ENCODE data around the gene TMEM132A. TPM values are rescaled to one million over a fixed set of nuclear protein-coding genes. Genes with fewer than 3 reads are reported as not detected.

TMEM132A gene
- total RNA-seq (ENCODE audit: low replicate concordance), result 34.0 and 77.2 TPM in 2 replicates

DNA sequence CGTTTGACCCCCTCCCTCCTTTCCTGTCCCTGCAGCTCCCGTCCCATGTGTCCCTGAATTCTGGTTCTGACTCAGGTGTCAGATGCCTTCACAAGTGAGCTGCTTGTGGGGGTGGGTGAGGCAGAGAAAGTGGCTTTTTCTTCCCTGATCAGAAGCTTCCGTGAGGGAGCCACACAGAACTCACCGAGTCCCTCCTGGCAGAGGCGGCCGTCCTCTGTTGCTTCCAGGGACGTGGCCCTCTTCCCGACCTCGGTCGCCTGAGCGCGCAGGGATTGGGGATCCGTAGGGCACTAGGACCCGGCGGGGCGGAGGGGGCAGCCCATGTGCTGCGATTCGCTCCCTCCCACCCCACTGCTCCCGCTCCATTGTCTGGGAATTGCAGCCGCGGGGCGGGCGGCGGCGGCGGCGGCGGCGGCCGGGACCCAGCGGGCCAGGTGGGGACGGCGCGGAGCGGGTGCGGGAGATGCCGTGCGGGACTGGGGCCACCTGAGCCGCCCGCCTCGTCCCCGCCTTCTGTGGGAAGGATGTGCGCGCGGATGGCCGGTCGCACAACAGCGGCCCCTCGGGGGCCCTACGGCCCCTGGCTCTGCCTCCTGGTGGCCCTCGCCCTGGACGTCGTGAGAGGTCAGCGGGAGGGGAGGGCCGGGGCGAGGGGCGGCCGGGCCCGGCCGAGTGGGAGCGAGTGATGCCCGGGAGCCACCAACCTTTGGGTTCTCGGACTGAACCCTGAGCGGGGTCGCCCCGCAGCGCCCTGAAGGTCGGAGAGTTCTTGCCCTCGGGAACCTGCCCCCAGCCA is at the start of gene TMEM132A:
TMEM132A (plus strand) TSS at position 351 of the 796 bp plus-strand sequence; CDS start at position 525, 174 bp downstream.
- no peak within 1 kb of the TSS for H3K27ac ChIP-seq
- H3K4me1 ChIP-seq, result peaks cover 6% of the 10 kb centered on the region
- peaks cover 17% of the 10 kb centered on the region for H3K79me2 ChIP-seq (ENCODE audit: low read depth)
- H3K4me1 Mint-ChIP-seq, result peaks cover 32% of the 10 kb centered on the region
- no peaks in the 10 kb centered on the region for H3K9me3 ChIP-seq (ENCODE audit: low read depth)
- peak within 1 kb of the TSS; percentile 93 for H3K4me2 ChIP-seq
- H3K4me3 Mint-ChIP-seq, result peak within 1 kb of the TSS; percentile 97
- DNase-seq (ENCODE audit: low spot score), result peak; percentile 93
- H2AFZ ChIP-seq (replicated peaks), result peak within 1 kb of the TSS; percentile 80
- no peaks in the 10 kb centered on the region for H3K9me3 Mint-ChIP-seq
- peaks cover 25% of the 10 kb centered on the region for H3K36me3 Mint-ChIP-seq
- H3K27me3 ChIP-seq, result no peaks in the 10 kb centered on the region
- peak within 1 kb of the TSS; percentile 90 for H3K4me3 ChIP-seq
- peak within 1 kb of the TSS; percentile 49 for H3K9ac ChIP-seq
- H3K36me3 ChIP-seq, result no peaks in the 10 kb centered on the region
- no peaks in the 10 kb centered on the region for H3F3A ChIP-seq (ENCODE audit: low read depth)
- TF ChIP-seq, protein P1, sequence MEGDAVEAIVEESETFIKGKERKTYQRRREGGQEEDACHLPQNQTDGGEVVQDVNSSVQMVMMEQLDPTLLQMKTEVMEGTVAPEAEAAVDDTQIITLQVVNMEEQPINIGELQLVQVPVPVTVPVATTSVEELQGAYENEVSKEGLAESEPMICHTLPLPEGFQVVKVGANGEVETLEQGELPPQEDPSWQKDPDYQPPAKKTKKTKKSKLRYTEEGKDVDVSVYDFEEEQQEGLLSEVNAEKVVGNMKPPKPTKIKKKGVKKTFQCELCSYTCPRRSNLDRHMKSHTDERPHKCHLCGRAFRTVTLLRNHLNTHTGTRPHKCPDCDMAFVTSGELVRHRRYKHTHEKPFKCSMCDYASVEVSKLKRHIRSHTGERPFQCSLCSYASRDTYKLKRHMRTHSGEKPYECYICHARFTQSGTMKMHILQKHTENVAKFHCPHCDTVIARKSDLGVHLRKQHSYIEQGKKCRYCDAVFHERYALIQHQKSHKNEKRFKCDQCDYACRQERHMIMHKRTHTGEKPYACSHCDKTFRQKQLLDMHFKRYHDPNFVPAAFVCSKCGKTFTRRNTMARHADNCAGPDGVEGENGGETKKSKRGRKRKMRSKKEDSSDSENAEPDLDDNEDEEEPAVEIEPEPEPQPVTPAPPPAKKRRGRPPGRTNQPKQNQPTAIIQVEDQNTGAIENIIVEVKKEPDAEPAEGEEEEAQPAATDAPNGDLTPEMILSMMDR (IDR thresholded peaks at IDR 0.05), result no peak
- H3K27ac Mint-ChIP-seq, result peak within 1 kb of the TSS; percentile 87
- H4K20me1 ChIP-seq (ENCODE audit: low read depth), result peaks cover 32% of the 10 kb centered on the region
- H3K27me3 Mint-ChIP-seq (ENCODE audit: insufficient read depth, low read depth), result peaks cover 2% of the 10 kb centered on the region

DNA sequence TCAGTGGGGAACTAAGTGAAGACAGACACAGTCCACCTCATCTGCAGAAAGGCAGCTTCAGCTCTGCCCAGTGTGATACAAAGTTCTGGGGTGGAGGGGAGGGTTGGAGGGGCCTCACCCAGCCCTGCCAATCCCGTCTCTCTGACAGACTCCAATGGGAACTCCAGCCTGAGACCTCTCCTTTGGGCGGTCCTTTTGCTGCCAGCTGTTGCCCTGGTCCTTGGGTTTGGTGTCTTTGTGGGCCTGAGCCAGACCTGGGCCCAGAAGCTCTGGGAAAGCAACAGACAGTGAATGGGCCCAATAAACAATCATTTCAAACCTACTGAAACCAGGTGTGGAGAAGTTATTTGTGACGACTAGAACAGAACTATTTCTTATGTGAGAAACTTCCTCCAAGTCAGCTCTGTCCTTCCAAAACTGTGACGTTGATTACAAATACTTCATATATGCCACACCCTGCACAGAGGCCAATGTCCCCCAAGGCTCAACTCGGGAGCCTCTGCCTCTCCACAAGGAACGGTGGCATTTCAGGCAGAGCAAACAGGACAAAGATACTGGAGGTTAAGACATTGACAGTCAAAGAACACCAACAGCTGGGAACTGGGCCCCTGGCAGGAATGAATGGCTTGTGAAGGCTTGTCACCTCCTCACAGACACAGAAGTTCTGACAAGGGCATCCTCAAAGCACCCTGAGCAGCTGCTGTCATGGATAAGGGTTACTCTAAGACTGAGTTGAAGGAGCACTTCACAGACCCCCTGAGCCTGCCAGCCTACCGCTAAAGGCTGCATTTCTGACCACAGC is 48.7 kb upstream of the TMEM132A start:
- H3K9ac ChIP-seq, result no peak overlapping the region
- no peak for DNase-seq (ENCODE audit: low spot score)
- no peaks in the 10 kb centered on the region for H4K20me1 ChIP-seq (ENCODE audit: low read depth)
- H3K4me1 Mint-ChIP-seq, result peaks cover 17% of the 10 kb centered on the region
- H3K4me1 ChIP-seq, result no peaks in the 10 kb centered on the region
- no peaks in the 10 kb centered on the region for H3F3A ChIP-seq (ENCODE audit: low read depth)
- no peaks in the 10 kb centered on the region for H3K9me3 Mint-ChIP-seq
- H3K4me2 ChIP-seq, result no peak overlapping the region
- no peak overlapping the region for H3K27ac Mint-ChIP-seq
- H3K4me3 Mint-ChIP-seq, result no peak overlapping the region
- H3K79me2 ChIP-seq (ENCODE audit: low read depth), result no peaks in the 10 kb centered on the region
- TF ChIP-seq EZH2 (IDR thresholded peaks at IDR 0.05) (no peak), EZH2phosphoT487 (IDR thresholded peaks at IDR 0.05) (no peak)
- TF ChIP-seq, protein P1 (IDR thresholded peaks at IDR 0.05), result no peak
- no peak overlapping the region for H2AFZ ChIP-seq (replicated peaks)
- H3K27me3 Mint-ChIP-seq (ENCODE audit: insufficient read depth, low read depth), result peaks cover 5% of the 10 kb centered on the region
- H3K27ac ChIP-seq, result no peak overlapping the region
- H3K36me3 ChIP-seq, result no peaks in the 10 kb centered on the region
- H3K36me3 Mint-ChIP-seq, result no peaks in the 10 kb centered on the region
- H3K4me3 ChIP-seq, result no peak overlapping the region
- no peaks in the 10 kb centered on the region for H3K9me3 ChIP-seq (ENCODE audit: low read depth)
- no peaks in the 10 kb centered on the region for H3K27me3 ChIP-seq

- Histone ChIP-seq H3K4me3 (no peak overlapping the region), H3K36me3 (no peaks in the 10 kb centered on the region), H3K9me3 (ENCODE audit: low read depth) (no peaks in the 10 kb centered on the region), H3K27ac (no peak overlapping the region), H3K4me2 (no peak overlapping the region), H3K79me2 (ENCODE audit: low read depth) (no peaks in the 10 kb centered on the region), H4K20me1 (ENCODE audit: low read depth) (no peaks in the 10 kb centered on the region), H2AFZ (replicated peaks) (no peak overlapping the region), H3F3A (ENCODE audit: low read depth) (no peaks in the 10 kb centered on the region), H3K4me1 (no peaks in the 10 kb centered on the region), H3K27me3 (no peaks in the 10 kb centered on the region), H3K9ac (no peak overlapping the region)
- TF ChIP-seq EZH2phosphoT487 (IDR thresholded peaks at IDR 0.05), result no peak
- TF ChIP-seq, protein P1 (IDR thresholded peaks at IDR 0.05), result no peak
- no peak for TF ChIP-seq EZH2 (IDR thresholded peaks at IDR 0.05)
- Mint-ChIP-seq H3K4me1 (peaks cover 23% of the 10 kb centered on the region), H3K9me3 (no peaks in the 10 kb centered on the region), H3K36me3 (no peaks in the 10 kb centered on the region), H3K27me3 (ENCODE audit: insufficient read depth, low read depth) (peaks cover 5% of the 10 kb centered on the region), H3K27ac (no peak overlapping the region), H3K4me3 (no peak overlapping the region)
- DNase-seq (ENCODE audit: low spot score), result no peak
Measured at GRCh38 chr11:60876168-60876485, 48.1 kb upstream of the TMEM132A start.
